HG03521 (cell line): ENCODE data around the gene CMIP.

Source experiments
- ATAC-seq: cut with Tn5 transposase; IDR thresholded peaks from one replicate; pipeline ENCODE4 v1.9.1; 2021; ENCODE audit warnings: mild to moderate bottlenecking, moderate library complexity; ENCODE audit not compliant: unreplicated experiment

CMIP gene

GRCh38 chr16:81615411-81615810 lies 170.8 kb downstream of the CMIP start:
- ATAC-seq = no peak

DNA sequence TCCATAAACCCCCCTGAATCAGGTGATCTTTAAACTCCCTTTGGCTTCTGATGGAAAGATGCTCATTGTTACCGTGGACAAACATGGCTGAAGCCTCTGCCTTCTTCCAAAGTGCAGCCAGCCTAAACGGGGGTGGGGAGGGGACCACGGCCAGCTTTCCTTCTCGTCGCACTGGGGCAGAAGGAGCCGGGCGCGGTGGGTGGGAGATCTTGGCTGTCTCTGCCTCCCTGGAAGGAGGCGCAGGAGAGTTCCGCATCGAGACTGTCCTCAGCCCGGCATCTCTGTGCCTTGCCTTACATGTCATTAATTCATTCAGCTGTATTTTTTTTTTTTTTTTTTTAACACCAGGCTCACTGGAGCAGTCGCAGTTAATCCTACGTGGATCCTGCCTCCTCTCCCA lies 171.2 kb downstream of the CMIP start:
- ATAC-seq = no peak

GRCh38 chr16:81616321-81617020 lies 171.9 kb downstream of the CMIP start:
- peak; percentile 63 for ATAC-seq

- no peak for ATAC-seq
These were observed 172.4 kb downstream of the CMIP start for GRCh38 chr16:81617021-81617346.

DNA sequence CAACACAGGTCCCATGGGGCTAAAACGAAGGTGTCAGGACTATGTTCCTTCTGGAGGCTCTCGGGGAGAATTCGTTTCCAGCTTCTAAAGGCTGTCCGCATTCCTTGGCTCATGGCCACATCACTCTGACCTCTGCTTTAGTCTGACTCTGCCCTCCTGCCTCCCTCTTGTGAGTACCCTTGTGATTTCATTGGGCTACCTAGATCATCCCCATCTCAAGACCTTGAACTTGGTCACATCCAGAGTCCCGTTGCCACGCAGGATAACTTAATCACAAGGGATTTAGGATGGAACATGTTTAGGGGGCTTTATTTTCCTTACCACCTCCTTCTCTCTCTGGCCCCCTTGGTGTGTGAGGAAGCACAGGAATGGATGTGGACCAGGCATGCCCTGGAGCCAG lies 173.6 kb downstream of the CMIP start:
- no peak for ATAC-seq

GRCh38 chr16:81618661-81619060 lies 174.1 kb downstream of the CMIP start:
- ATAC-seq = no peak

GRCh38 chr16:81620029-81620428 lies 175.4 kb downstream of the CMIP start:
- ATAC-seq = no peak

DNA sequence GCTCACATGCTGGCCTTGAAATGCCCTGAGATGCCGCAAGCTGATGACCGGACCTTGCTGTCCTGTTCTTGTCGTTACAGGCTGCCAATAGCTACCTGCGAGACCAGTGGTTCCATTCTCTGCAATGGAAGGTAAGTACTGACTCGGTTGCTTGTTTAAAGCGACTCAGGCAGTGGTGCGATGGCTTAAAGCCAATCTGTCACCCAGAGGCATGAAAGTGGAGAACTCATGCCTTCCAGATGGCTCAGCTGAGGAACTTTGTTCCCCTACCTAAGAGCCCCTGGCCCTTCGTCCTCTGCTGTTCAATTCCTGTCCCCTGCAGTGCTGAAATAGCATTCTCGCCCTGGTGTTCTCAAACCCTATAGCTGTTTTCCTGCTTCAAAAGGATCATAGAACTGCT lies 176.2 kb downstream of the CMIP start:
- ATAC-seq = no peak

DNA sequence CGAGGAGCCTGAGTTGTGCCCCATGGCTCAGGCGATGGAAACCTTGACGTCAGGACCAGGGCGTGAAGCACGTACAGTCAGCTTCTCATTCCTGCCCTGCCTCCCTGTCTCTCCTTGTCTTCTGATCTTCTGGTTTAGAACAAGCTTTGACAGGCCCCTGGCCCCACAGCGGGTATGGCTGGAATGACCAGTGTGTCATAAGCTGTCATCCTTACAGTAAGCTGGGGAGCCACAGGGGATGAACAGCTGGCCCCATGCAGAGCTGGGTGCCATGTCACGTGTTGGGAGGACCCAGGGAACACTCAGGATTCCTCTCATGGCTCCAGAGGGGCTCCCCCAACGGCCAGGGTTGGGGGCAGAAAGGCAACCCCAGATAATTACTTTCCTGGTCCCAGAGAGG lies 176.9 kb downstream of the CMIP start:
- no peak for ATAC-seq

DNA sequence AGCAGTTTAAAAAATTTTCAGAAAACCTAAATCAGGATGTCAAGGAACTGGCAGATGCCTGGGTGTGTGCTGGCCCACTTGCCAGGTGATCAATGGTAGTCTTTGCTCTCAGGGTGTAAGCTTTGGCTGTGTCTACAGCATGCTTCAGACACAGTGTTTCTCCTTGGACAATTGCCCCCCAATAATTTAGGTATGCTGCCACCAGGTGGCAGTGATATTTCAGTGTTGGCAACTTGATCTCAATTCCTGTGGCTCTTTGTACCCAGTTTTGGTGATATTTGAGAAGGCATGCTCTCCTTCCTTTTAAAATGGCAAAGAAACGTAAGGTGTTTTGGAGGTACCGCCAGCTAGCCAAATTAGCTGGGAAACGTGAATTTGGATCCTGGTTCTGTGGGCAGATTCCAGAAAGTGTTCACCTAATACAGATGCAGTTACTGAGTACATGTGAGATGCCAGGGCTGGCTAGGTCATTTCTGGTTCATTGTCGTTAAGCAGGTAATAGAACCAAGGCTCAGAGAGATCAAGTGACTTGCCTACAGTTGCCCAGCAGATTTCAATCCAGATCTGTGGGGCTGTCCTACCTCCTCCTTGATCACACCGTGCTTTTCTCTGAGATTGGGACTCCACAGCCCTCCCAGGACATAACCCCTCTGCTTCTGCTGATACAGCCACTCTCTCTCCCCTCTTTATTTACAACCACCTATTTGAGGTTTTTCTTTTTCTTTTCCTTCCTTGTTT lies 178.9 kb downstream of the CMIP start:
- ATAC-seq = no peak

DNA sequence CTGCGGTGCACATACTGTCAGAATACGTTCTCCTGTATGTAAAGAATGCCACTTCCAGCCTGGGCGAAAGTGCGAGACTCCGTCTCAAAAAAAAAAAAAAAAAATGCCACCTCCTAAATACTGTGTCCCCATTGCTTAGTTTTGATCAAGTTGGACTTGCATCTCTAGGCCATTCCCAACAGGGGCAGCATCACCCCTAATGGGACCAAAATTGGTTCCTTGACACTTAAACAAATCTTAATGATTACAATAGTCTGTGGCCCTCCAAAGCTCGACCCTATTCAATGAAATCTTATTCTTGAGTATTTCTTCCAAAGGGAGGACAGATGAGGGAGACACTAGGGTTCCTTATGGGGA lies 179.8 kb downstream of the CMIP start:
- ATAC-seq = no peak

DNA sequence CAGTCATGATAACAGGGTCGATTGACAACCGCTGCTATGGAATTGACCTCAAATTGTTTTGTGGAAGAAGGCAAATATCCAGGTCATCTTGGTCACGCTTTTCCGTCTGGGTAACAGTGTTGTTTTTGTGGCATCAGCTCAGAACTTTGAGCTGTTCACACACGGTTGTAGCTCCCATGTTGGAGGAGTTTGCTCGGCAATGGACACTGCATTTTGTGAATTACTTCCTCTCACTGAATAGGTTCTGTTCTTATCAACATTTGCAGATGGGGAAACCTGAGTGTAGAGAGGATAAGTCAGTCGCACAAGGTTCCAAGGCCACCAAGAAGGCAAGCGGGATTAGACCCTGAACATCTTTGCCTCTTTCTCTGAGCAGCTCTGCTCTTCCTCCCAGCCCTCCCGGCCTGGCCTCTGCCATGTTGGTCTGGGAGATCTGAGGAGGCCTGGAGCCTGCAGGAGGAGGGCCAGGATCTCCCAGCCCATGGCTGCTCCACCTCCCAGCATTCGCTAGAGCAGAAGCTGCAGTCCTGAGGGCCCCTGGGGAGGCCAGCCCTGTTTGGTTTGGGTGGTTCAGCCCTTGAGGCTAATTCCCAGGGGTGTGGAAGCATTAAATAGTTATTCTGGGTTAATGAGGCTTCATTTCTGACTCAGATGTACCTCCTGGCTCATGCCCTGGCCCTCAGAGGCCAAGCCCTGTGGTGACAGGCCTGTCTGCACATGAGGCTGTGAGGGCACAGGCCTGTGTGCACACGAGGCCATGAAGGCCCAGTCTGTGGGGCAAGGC lies 180.3 kb downstream of the CMIP start:
- ATAC-seq = no peak

DNA sequence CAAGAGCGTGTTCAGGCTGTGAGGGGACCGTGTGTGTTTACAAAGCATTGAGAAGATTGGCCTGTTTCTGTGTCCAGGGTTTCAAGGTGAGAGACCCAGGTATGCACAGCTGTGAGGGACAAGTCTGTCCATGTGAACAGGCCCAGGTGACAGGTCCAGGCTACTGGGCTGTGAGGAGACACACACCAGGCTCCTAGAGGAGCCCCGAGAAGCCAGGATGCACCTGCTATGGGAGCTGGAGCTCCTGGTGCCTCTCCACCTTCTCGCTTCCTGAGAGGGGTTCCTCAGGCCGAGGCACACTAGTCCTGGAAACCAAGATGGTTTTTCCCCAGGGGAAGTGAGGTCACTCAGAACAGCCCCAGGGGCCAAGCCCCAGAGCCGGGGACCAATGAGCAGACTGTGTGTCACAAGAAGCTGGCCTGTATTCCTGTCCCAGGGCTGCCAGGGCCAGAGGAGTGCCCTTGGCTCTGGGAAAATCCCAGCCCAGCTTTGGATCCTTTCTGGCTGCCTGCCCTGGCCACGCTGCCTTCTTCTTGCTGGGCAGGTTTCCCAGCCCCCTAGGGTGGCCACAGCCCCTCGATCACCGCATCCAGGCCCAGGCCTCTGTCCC lies 181.0 kb downstream of the CMIP start:
- no peak for ATAC-seq

DNA sequence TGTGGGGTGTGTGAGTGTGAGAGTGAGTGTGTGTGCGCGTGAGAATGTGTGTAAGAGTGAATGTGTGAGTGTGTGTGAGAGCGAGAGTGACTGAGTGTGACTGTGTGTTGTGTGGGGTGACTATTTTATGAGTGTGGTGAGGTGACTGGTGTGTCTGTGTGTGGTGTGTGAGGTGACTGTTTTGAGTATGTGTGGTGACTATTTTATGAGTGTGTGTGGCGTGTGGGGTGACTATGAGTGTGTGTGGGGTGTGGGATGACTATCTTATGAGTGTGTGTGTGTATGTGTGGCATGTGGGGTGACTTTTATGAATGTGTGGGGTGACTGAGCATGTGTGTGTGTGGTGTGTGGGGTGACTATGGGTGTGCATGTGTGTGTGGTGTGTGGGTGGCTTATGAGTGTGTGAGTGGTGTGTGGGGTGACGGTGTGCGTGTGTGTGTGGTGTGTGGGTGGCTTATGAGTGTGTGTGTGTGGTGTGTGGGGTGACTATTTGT lies 181.6 kb downstream of the CMIP start:
- ATAC-seq = no peak

DNA sequence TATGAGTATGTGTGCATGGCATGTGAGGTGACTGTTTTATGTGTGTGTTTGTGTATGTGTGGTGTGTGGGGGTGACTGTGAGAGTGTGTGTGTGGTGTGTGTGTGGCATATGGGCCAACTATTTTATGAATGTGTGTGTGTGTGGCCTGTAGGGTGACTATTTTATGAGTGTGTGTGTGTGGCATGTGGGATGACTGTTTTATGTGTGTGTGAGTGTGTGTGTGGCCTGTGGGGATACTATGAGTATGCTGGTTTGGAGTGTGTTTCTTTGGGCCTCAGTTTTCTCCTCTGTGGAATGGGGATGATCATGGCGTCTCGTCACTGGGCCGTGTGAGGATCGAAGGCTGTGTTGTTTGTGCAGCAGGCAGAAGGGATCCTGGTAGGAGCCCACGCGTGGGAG lies 182.4 kb downstream of the CMIP start:
- no peak for ATAC-seq

DNA sequence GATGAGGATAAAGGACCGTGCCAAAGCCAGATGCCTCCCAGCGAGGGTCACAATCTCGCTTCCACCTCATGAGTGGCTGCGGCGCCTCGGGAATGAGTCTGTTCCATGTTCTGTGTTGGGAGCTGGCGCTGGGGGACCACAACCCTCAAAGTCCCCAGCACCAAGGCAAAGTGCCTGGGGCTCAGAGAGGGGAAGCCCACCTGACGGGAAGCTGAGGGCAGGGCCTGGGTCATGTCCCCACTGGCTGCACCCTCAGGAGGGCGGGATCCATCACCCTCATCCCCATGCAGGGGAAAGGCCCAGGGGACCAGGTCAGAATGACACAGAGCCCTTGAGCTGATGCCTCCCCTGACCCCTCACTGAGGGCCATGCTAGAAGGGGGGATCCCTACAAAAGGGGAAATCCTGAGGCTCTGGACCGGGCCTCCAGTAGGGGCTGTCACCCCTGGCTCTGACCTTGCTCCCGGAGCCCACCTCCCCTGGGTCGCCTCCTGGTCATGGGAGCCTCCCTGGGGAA lies 183.2 kb downstream of the CMIP start:
- no peak for ATAC-seq

GRCh38 chr16:81629034-81629802 lies 184.6 kb downstream of the CMIP start:
- no peak for ATAC-seq

- no peak for ATAC-seq
These were observed 185.5 kb downstream of the CMIP start for GRCh38 chr16:81629896-81630634.

DNA sequence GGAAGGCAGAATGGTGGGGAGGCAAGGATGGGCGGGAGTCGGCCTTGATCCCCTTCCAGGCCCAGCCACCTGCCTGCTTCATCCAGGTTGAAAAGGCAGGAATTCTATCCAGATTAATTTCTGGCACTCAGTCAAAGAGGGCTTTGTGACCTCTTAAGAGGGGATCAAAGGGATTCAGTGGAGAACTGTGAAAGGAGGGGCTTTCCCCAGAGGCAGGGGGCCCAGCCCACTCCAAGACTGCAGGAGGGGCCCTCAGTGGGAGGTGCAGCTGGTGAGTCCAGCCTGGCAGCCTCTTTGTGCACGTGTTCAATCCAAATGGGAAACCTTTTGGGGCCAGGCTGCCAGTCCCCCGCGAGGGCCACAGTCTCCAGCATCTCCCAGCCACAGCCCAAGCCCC lies 186.0 kb downstream of the CMIP start:
- ATAC-seq = no peak
